ENCODE data around the gene DDX23.
A peak's percentile ranks its signal among the peaks of the same experiment; 100 is the strongest.

DNA sequence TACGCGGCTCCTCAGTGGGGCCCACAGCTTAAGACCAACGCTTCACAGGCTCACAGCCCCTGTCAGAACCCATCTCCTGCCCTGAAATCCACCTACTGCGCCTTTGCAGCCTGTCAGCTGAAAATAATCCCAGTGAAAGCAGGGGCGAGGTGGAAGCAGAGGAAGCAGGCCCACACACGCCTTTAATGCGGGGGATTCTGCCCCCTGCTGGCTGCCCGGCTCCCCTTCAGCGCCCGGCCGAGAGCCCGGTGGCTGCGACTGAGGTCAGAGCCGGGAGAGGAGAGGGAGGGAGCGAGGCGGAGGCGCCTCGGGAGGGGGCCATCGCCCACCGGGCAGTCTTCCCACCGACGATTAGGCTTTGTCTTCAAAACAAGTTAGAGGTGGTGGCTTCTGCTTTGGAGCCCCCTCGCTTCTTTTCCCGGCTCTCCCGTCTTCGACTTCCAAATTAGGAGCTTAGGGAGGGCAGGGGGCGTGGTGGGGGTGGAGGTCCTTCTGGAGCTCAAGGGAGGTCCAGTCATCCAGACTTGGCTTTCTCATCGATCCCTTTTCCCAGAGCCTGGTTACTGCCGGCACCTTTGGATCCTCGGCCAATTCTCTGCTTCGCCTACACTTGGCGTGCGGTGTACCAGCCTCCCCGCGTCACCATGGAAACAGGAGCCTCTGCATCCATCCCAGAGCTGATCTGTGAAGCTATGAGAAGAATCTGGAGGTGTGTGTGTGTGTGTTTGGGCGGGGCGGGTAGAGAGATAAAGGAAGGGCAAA, 38.9 kb upstream of the DDX23 start:
- TF ChIP-seq POLR2A (IDR thresholded peaks at IDR 0.05) (no peak), EP300 (IDR thresholded peaks at IDR 0.05) (no peak)
- TF ChIP-seq, protein P1, sequence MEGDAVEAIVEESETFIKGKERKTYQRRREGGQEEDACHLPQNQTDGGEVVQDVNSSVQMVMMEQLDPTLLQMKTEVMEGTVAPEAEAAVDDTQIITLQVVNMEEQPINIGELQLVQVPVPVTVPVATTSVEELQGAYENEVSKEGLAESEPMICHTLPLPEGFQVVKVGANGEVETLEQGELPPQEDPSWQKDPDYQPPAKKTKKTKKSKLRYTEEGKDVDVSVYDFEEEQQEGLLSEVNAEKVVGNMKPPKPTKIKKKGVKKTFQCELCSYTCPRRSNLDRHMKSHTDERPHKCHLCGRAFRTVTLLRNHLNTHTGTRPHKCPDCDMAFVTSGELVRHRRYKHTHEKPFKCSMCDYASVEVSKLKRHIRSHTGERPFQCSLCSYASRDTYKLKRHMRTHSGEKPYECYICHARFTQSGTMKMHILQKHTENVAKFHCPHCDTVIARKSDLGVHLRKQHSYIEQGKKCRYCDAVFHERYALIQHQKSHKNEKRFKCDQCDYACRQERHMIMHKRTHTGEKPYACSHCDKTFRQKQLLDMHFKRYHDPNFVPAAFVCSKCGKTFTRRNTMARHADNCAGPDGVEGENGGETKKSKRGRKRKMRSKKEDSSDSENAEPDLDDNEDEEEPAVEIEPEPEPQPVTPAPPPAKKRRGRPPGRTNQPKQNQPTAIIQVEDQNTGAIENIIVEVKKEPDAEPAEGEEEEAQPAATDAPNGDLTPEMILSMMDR (IDR thresholded peaks at IDR 0.05) = peak; percentile 77 to 83 (median 78)
